Esophagus (tissue), 2 donors: ENCODE results near the gene MMP10. TPM values are rescaled to one million over a fixed set of nuclear protein-coding genes. Genes with fewer than 3 reads are reported as not detected.

Experiments used
- H3K27ac ChIP-seq, 2 donors: one replicate each; pipeline ENCODE4 v1.5.1; 2013; ENCODE audit warnings: low read depth in 2 of 2, mild to moderate bottlenecking in 2 of 2, inconsistent platforms in 1 of 2, low read length in 1 of 2, moderate library complexity in 1 of 2
- H3K27me3 ChIP-seq, 2 donors: one replicate each; pipeline ENCODE4 v1.6.1; 2013; ENCODE audit warnings: low read length in 2 of 2, control low read depth in 1 of 2, mild to moderate bottlenecking in 1 of 2; ENCODE audit not compliant: insufficient read depth in 2 of 2, control insufficient read depth in 1 of 2
- H3K36me3 ChIP-seq, 2 donors: one replicate each; pipeline ENCODE4 v1.6.1; 2013; ENCODE audit warnings: low read length in 1 of 2; ENCODE audit not compliant: control insufficient read depth in 2 of 2, insufficient read depth in 2 of 2
- H3K4me1 ChIP-seq, 2 donors: one replicate each; pipeline ENCODE4 v1.6.1; 2013; ENCODE audit warnings: low read length in 1 of 2; ENCODE audit not compliant: control insufficient read depth in 2 of 2, insufficient read depth in 2 of 2
- H3K4me3 ChIP-seq, 2 donors: one replicate each; pipeline ENCODE4 v1.5.1; 2013; ENCODE audit warnings: low read length in 2 of 2, mild to moderate bottlenecking in 2 of 2, low read depth in 1 of 2, moderate library complexity in 1 of 2
- H3K9me3 ChIP-seq, 2 donors: one replicate each; pipeline ENCODE4 v1.6.1; 2013; ENCODE audit warnings: mild to moderate bottlenecking in 2 of 2, low read depth in 1 of 2, low read length in 1 of 2, moderate library complexity in 1 of 2; ENCODE audit not compliant: control insufficient read depth in 2 of 2, insufficient read depth in 1 of 2
- WGBS, 2 donors: extraction: QIAGEN DNeasy Blood & Tissue Kit; methylation state at CpG; one replicate each; pipeline ENCODE4 v1.1.7; 2013; 5-methylcytosine and 5-hydroxymethylcytosine counted together
- polyA plus RNA-seq, 2 donors: library from polyadenylated mRNA; stranded (reverse); fragments of 200-250 nt; gene quantifications; one replicate each; pipeline ENCODE4 v1.2.3, GENCODE V29; 2013
- donor health status: healthy with polysubstance abuse.
- donor health status: Bipolar disorder and iron deficiency.

MMP10 gene
- polyA plus RNA-seq, 2 donors, result 0.02 to 0.12 TPM

DNA sequence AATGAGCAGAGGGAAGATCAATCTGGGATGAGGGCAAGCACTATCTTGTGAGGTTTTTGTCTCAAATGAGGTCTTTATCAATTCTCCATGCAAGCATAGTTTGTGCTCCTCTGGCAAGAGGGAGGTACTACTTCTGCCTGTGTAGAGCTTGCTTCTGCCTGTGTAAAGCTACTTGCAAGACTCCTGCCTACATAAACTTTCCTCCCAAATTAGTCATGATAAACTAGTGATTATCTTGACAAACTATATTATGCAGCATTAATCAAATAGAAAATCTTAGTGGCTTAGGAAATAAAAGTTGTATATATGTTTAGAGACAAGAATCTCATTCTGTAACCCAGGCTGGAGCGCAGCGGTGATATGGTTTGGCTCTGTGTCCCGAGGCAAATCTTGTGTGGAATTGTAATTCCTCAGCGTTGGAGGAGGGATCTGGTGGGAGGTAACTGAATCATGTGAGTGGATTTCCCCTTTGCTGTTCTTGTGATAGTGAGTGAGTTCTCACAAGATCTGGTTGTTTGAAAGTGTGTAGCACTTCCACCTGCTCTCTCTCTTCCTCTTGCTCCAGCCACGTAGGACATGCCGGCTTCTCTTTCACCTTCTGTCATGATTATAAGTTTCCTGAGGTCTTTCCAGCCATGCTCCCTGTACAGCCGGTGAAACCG is 8.0 kb upstream of the MMP10 start:
- H3K27me3 ChIP-seq, result peaks cover 0 to 5% of the 10 kb centered on the region in 2 donors
- H3K36me3 ChIP-seq, result no peaks in the 10 kb centered on the region

DNA sequence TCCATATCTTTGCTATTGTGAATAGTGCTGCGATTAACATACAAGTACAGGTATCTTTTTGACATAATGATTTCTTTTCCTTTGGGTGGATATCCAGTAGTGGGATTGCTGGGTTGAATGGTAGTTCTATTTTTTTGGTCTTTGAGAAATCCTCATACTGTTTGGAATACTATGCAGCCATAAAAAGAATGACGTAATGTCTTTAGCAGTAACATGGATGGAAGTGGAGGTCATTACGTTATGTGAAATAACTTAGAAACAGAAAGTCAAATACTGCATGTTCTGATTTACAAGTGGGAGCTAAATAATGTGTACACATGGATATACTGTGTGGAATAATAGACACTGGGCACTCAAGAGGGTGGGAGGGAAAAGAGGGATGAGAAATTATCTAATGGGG is 4.0 kb upstream of the MMP10 start:
- H3K9me3 ChIP-seq, result no peaks in the 10 kb centered on the region
- WGBS, 2 donors, result 73 to 77% methylated on average over 3 of the region's 3 CpGs
- peaks cover 0 to 3% of the 10 kb centered on the region in 2 donors for H3K27me3 ChIP-seq

More for the DNA sequence above, 8.0 kb upstream of the MMP10 start:
- no peaks in the 10 kb centered on the region for H3K4me1 ChIP-seq
- no peak overlapping the region for H3K4me3 ChIP-seq
- H3K9me3 ChIP-seq, result no peaks in the 10 kb centered on the region
- 66 to 70% methylated on average over 8 of the region's 8 CpGs for WGBS, 2 donors
- no peak overlapping the region for H3K27ac ChIP-seq

DNA sequence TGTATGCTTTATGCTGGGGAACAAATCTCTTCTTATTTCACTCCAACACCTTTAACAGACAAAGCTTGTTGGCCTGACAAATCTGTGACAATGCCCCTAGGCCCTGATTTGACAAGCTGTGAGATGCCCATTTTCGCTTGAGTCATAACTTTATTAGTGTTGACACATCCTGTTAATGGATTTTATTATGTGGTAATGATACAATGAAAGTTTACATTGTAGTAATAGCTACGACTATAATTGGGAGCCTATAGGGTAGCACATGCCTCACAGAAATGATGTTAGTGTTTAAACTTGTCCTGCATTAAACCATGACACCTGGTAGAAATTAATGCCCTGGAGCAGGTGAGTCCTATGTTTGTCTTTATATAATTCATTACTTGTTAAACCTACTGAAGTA is 3.3 kb upstream of the MMP10 start:
- no peaks in the 10 kb centered on the region for H3K9me3 ChIP-seq
- H3K27ac ChIP-seq, result no peak overlapping the region
- H3K36me3 ChIP-seq, result no peaks in the 10 kb centered on the region
- H3K27me3 ChIP-seq, result peaks cover 0 to 3% of the 10 kb centered on the region in 2 donors
- H3K4me1 ChIP-seq, result no peaks in the 10 kb centered on the region
- WGBS, 2 donors, result 44 to 48% methylated on average over 2 of the region's 2 CpGs
- no peak overlapping the region for H3K4me3 ChIP-seq

More for the DNA sequence above, 4.0 kb upstream of the MMP10 start:
- H3K4me1 ChIP-seq, result no peaks in the 10 kb centered on the region
- H3K27ac ChIP-seq, result no peak overlapping the region
- H3K4me3 ChIP-seq, result no peak overlapping the region
- no peaks in the 10 kb centered on the region for H3K36me3 ChIP-seq

DNA sequence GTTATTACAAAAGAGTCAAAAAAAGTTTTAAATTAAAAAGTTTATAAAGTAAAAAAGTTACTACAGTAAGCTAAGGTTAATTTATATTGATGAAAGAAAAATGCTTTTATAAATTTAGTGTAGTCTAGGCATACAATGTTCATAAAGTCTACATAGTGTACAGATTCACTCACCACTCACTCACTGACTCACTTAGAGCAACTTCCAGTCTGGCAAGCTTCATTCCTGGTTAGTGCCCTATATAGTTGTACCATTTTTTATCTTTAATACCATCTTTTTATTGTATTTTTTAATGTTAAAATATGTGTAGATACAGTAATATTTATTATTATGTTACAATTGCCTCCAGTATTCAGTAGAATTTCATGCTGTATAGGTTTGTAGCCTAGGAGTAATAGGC is 2.6 kb upstream of the MMP10 start:
- Histone ChIP-seq H3K36me3 (no peaks in the 10 kb centered on the region), H3K27me3 (peaks cover 0 to 3% of the 10 kb centered on the region in 2 donors), H3K27ac (no peak overlapping the region), H3K4me3 (no peak overlapping the region), H3K9me3 (no peaks in the 10 kb centered on the region), H3K4me1 (no peaks in the 10 kb centered on the region)

DNA sequence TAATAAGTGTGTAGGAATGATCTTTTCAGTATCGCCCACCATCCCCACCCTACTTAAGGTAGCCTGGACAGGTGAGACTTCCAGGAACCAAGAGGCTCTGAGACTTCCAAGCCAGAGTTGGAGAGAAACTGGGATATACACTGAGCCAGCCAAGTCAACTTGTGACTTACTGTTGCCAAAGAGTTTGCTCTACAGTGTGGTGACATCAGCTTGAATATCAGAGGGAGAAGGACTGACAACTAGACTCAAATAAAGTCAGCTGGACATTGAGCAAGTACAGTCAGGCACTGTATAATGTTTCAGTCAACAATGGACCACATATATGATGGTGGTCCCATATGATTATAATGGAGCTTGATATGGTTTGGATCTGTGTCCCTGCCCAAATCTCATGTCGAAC is 1.2 kb upstream of the MMP10 start:
- no peaks in the 10 kb centered on the region for H3K4me1 ChIP-seq
- H3K4me3 ChIP-seq, result no peak overlapping the region
- no peak overlapping the region for H3K27ac ChIP-seq
- WGBS, 2 donors, result 91 to 94% methylated on average over 2 of the region's 2 CpGs
- no peaks in the 10 kb centered on the region for H3K9me3 ChIP-seq
- peaks cover 0 to 2% of the 10 kb centered on the region in 2 donors for H3K27me3 ChIP-seq
- H3K36me3 ChIP-seq, result no peaks in the 10 kb centered on the region

DNA sequence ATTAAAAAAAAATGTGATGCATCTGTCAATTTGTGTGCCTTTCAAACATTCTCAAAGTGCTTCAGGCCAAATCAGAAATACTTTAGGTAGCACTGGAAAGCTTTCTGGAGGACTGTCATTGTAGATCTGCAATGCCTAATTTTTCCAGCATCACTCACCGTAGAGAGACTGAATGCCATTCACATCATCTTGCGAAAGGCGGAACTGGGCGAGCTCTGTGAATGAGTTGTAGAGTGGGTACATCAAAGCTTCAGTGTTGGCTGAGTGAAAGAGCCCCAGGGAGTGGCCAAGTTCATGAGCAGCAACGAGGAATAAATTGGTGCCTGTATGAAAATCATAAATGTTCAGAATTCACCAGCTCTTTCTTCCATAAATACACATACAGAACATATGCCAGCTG is 4.0 kb downstream of the MMP10 start:
- Histone ChIP-seq H3K9me3 (no peaks in the 10 kb centered on the region), H3K27me3 (no peaks in the 10 kb centered on the region), H3K4me1 (no peaks in the 10 kb centered on the region), H3K27ac (no peak overlapping the region), H3K36me3 (no peaks in the 10 kb centered on the region), H3K4me3 (no peak overlapping the region)
- 62 to 69% methylated on average over 5 of the region's 5 CpGs for WGBS, 2 donors

DNA sequence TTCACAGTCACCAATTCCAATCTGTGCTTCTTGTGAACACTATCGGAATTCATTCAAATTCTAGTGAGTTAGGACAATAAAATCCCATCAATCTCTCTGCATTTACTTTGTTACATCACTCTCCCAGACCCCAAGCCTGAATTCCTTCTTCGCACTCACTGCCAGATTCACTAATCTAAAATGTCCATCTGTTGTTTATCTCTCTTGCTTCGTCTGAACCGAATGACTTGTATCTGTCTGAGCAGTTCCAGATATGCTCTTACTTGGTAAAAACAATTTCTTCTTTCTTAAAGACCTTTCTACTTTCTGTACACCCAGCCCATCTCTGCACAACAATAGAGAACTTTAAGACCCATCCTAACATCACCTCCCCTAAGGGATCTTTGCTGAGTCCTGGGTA is 7.0 kb downstream of the MMP10 start:
- WGBS, 2 donors, result 70 to 75% methylated on average over 4 of the region's 4 CpGs
- H3K27me3 ChIP-seq, result no peaks in the 10 kb centered on the region
- H3K27ac ChIP-seq, result no peak overlapping the region
- no peak overlapping the region for H3K4me3 ChIP-seq
- no peaks in the 10 kb centered on the region for H3K9me3 ChIP-seq
- no peaks in the 10 kb centered on the region for H3K36me3 ChIP-seq
- no peaks in the 10 kb centered on the region for H3K4me1 ChIP-seq

DNA sequence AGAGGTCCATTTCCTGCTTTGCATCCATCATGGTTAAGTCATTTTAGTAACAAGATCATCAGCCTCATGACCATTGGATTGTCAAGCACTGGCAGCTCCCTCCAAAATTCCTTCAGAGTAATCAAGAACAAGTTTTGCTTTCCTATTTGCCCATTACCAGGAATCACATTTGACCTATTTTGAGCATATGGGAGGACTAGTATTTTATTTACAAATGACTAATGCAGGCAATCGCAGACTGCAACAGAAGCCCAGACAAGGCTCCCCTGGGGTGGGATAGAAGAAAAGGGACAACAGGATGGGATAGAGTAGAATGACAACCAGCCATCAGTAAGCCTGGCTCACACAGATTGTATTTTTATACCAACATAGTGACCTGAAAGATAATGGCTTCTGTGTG is 9.1 kb downstream of the MMP10 start:
- no peak overlapping the region for H3K4me3 ChIP-seq
- no peak overlapping the region for H3K27ac ChIP-seq
- H3K9me3 ChIP-seq, result no peaks in the 10 kb centered on the region
- H3K36me3 ChIP-seq, result no peaks in the 10 kb centered on the region
- no peaks in the 10 kb centered on the region for H3K27me3 ChIP-seq
- WGBS, 2 donors, result 62 to 69% methylated on average over 1 of the region's 1 CpG
- no peaks in the 10 kb centered on the region for H3K4me1 ChIP-seq

DNA sequence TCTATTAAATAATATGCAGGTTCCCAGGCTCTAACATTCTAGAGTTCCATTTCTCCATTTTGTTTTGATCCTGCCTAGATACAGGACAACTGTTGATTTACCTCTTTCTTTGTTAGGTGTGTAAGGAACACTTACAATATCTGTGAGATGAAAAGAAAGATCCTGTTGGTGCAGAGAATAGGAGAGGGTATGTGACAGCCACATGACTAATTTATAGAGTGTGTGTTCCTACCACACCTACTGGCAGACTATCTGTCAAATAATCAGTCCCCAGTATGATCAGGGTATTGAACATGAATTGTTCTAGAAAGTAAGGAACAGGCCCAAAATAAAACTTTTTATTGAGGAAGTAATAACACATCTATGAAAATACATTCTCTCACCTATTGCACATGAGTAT is 10.2 kb downstream of the MMP10 start:
- H3K27ac ChIP-seq, result no peak overlapping the region

DNA sequence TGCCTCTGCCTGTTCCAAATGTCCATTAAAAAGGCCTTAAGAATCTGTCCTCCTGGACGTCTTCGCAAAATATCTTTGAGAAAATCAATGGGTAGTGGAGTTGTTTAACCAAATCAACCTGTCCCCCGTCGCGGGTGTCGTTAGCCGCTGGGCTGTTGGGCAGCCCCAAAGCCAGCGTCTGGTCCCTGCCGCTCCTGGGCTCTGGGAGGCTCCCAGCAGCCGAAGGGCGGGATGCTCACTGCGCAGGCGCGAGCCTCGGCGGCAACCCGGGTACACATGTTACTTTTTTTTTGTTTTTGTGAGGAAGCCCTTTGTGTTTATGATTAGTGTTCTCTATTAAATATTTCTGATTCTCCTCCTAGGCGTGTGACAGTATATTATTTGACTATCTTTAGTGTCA is 12.6 kb downstream of the MMP10 start:
- Histone ChIP-seq H3K4me1 (no peaks in the 10 kb centered on the region), H3K4me3 (no peak overlapping the region), H3K27me3 (no peaks in the 10 kb centered on the region), H3K27ac (no peak overlapping the region), H3K36me3 (no peaks in the 10 kb centered on the region), H3K9me3 (no peaks in the 10 kb centered on the region)
- 61 to 83% methylated on average over 18 of the region's 18 CpGs for WGBS, 2 donors

More for the DNA sequence above, 10.2 kb downstream of the MMP10 start:
- H3K4me3 ChIP-seq, result no peak overlapping the region
- H3K9me3 ChIP-seq, result no peaks in the 10 kb centered on the region
- H3K36me3 ChIP-seq, result no peaks in the 10 kb centered on the region
- H3K27me3 ChIP-seq, result no peaks in the 10 kb centered on the region
- no peaks in the 10 kb centered on the region for H3K4me1 ChIP-seq
